Measurements from ENCODE around the gene ASCC2. TPM values are rescaled to one million over a fixed set of nuclear protein-coding genes. Genes with fewer than 3 reads are reported as not detected.
A peak's percentile ranks its signal among the peaks of the same experiment; 100 is the strongest.

Gene ASCC2
- total and polyA plus RNA-seq, 2 donors (not counting 1 experiment from before 2014, with no cell fraction given), result 23.8 to 30.5 TPM

GRCh38 chr22:29827091-29827490, 11.0 kb downstream of the ASCC2 start:
- no peak for TF ChIP-seq EZH2 (IDR thresholded peaks at IDR 0.05; ENCODE audit: low read length, missing control alignments)
- no peak for TF ChIP-seq CTCF (conservative IDR thresholded peaks at IDR 0.05 in 1 of 2, IDR thresholded peaks at IDR 0.05 in 1 of 2; ENCODE audit: low read depth in 1 of 2, low read length in 2 of 2)
- no peaks in the 10 kb centered on the region for H3K79me2 ChIP-seq (ENCODE audit: control insufficient read depth, insufficient read depth, low read length)
- peak in 1 of 2 donors; percentile 21 for DNase-seq (ENCODE audit: low read depth in 2 of 2)
- peaks cover 12% of the 10 kb centered on the region for H3K36me3 ChIP-seq (ENCODE audit: control insufficient read depth, insufficient read depth, low read length)
- H2AFZ ChIP-seq (ENCODE audit: low read length), result no peak overlapping the region
- no peak overlapping the region for H3K4me3 ChIP-seq (replicated peaks in 1 of 4; ENCODE audit: control extremely low read depth in 1 of 4, insufficient read depth in 1 of 4, low read depth in 3 of 4, low read length in 4 of 4)
- H4K20me1 ChIP-seq (ENCODE audit: control insufficient read depth, extremely low read depth, insufficient read depth, low read length), result no peaks in the 10 kb centered on the region
- peaks cover 1% of the 10 kb centered on the region for H3K4me1 ChIP-seq (ENCODE audit: control insufficient read depth, extremely low read depth, insufficient read depth, low read length)
- no peak overlapping the region for H3K9ac ChIP-seq (ENCODE audit: insufficient read depth, low read length)
- H3K27me3 ChIP-seq (ENCODE audit: control insufficient read depth, insufficient read depth, low read length), result no peaks in the 10 kb centered on the region
- no peak overlapping the region for H3K27ac ChIP-seq (ENCODE audit: insufficient read depth, low read length)
- no peak overlapping the region for H3K4me2 ChIP-seq (ENCODE audit: extremely low read depth, insufficient read depth, low read length)
- no peaks in the 10 kb centered on the region for H3K9me3 ChIP-seq (ENCODE audit: control insufficient read depth, insufficient read depth, low read depth, low read length)

GRCh38 chr22:29825578-29825977, 12.5 kb downstream of the ASCC2 start:
- Histone ChIP-seq H3K4me3 (replicated peaks in 1 of 4; ENCODE audit: control extremely low read depth in 1 of 4, insufficient read depth in 1 of 4, low read depth in 3 of 4, low read length in 4 of 4) (no peak overlapping the region), H3K27ac (ENCODE audit: insufficient read depth, low read length) (no peak overlapping the region), H2AFZ (ENCODE audit: low read length) (no peak overlapping the region), H4K20me1 (ENCODE audit: control insufficient read depth, extremely low read depth, insufficient read depth, low read length) (no peaks in the 10 kb centered on the region), H3K4me1 (ENCODE audit: control insufficient read depth, extremely low read depth, insufficient read depth, low read length) (peaks cover 3% of the 10 kb centered on the region), H3K79me2 (ENCODE audit: control insufficient read depth, insufficient read depth, low read length) (no peaks in the 10 kb centered on the region), H3K9ac (ENCODE audit: insufficient read depth, low read length) (no peak overlapping the region), H3K27me3 (ENCODE audit: control insufficient read depth, insufficient read depth, low read length) (no peaks in the 10 kb centered on the region), H3K9me3 (ENCODE audit: control insufficient read depth, insufficient read depth, low read depth, low read length) (no peaks in the 10 kb centered on the region), H3K36me3 (ENCODE audit: control insufficient read depth, insufficient read depth, low read length) (peaks cover 11% of the 10 kb centered on the region), H3K4me2 (ENCODE audit: extremely low read depth, insufficient read depth, low read length) (no peak overlapping the region)
- no peak for TF ChIP-seq CTCF (conservative IDR thresholded peaks at IDR 0.05 in 1 of 2, IDR thresholded peaks at IDR 0.05 in 1 of 2; ENCODE audit: low read depth in 1 of 2, low read length in 2 of 2)
- TF ChIP-seq EZH2 (IDR thresholded peaks at IDR 0.05; ENCODE audit: low read length, missing control alignments), result no peak
- DNase-seq (ENCODE audit: low read depth in 2 of 2), result no peak

- H3K79me2 ChIP-seq (ENCODE audit: control insufficient read depth, insufficient read depth, low read length), result no peaks in the 10 kb centered on the region
- TF ChIP-seq CTCF (conservative IDR thresholded peaks at IDR 0.05 in 1 of 2, IDR thresholded peaks at IDR 0.05 in 1 of 2; ENCODE audit: low read depth in 1 of 2, low read length in 2 of 2), result no peak
- TF ChIP-seq EZH2 (IDR thresholded peaks at IDR 0.05; ENCODE audit: low read length, missing control alignments), result no peak
- no peak overlapping the region for H3K27ac ChIP-seq (ENCODE audit: insufficient read depth, low read length)
- H4K20me1 ChIP-seq (ENCODE audit: control insufficient read depth, extremely low read depth, insufficient read depth, low read length), result no peaks in the 10 kb centered on the region
- H3K36me3 ChIP-seq (ENCODE audit: control insufficient read depth, insufficient read depth, low read length), result peaks cover 11% of the 10 kb centered on the region
- H3K27me3 ChIP-seq (ENCODE audit: control insufficient read depth, insufficient read depth, low read length), result no peaks in the 10 kb centered on the region
- peaks cover 3% of the 10 kb centered on the region for H3K4me1 ChIP-seq (ENCODE audit: control insufficient read depth, extremely low read depth, insufficient read depth, low read length)
- no peaks in the 10 kb centered on the region for H3K9me3 ChIP-seq (ENCODE audit: control insufficient read depth, insufficient read depth, low read depth, low read length)
- no peak overlapping the region for H3K4me3 ChIP-seq (replicated peaks in 1 of 4; ENCODE audit: control extremely low read depth in 1 of 4, insufficient read depth in 1 of 4, low read depth in 3 of 4, low read length in 4 of 4)
- H3K9ac ChIP-seq (ENCODE audit: insufficient read depth, low read length), result no peak overlapping the region
- H2AFZ ChIP-seq (ENCODE audit: low read length), result no peak overlapping the region
- no peak overlapping the region for H3K4me2 ChIP-seq (ENCODE audit: extremely low read depth, insufficient read depth, low read length)
- DNase-seq (ENCODE audit: low read depth in 2 of 2), result no peak
Observed at GRCh38 chr22:29824677-29825076, 13.4 kb downstream of the ASCC2 start.
